ENCODE data around the gene PRKAA2.

GRCh38 chr1:56758135-56758534 is 113.0 kb downstream of the PRKAA2 start:
- TF ChIP-seq TCF12 (IDR thresholded peaks at IDR 0.05; ENCODE audit: low read depth): no peak
- TF ChIP-seq RAD21 (IDR thresholded peaks at IDR 0.05; ENCODE audit: low read depth): peak; percentile 76
- no peak for TF ChIP-seq YY1 (IDR thresholded peaks at IDR 0.05; ENCODE audit: low read depth)
- no peak for TF ChIP-seq MAX (IDR thresholded peaks at IDR 0.05)
- no peak for TF ChIP-seq TAF1 (IDR thresholded peaks at IDR 0.05; ENCODE audit: low read depth)
- TF ChIP-seq EP300 (IDR thresholded peaks at IDR 0.05; ENCODE audit: borderline replicate concordance): no peak
- TF ChIP-seq, protein P1, sequence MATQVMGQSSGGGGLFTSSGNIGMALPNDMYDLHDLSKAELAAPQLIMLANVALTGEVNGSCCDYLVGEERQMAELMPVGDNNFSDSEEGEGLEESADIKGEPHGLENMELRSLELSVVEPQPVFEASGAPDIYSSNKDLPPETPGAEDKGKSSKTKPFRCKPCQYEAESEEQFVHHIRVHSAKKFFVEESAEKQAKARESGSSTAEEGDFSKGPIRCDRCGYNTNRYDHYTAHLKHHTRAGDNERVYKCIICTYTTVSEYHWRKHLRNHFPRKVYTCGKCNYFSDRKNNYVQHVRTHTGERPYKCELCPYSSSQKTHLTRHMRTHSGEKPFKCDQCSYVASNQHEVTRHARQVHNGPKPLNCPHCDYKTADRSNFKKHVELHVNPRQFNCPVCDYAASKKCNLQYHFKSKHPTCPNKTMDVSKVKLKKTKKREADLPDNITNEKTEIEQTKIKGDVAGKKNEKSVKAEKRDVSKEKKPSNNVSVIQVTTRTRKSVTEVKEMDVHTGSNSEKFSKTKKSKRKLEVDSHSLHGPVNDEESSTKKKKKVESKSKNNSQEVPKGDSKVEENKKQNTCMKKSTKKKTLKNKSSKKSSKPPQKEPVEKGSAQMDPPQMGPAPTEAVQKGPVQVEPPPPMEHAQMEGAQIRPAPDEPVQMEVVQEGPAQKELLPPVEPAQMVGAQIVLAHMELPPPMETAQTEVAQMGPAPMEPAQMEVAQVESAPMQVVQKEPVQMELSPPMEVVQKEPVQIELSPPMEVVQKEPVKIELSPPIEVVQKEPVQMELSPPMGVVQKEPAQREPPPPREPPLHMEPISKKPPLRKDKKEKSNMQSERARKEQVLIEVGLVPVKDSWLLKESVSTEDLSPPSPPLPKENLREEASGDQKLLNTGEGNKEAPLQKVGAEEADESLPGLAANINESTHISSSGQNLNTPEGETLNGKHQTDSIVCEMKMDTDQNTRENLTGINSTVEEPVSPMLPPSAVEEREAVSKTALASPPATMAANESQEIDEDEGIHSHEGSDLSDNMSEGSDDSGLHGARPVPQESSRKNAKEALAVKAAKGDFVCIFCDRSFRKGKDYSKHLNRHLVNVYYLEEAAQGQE (IDR thresholded peaks at IDR 0.05; ENCODE audit: low read depth): no peak
- no peak for TF ChIP-seq CREB1 (IDR thresholded peaks at IDR 0.05; ENCODE audit: low read depth)
- no peak for TF ChIP-seq CEBPB (IDR thresholded peaks at IDR 0.05)
- TF ChIP-seq NFIC (IDR thresholded peaks at IDR 0.05): 0 out of 2 replicates have a peak, but pooled peaks have one; percentile 28
- no peak for TF ChIP-seq EGR1 (IDR thresholded peaks at IDR 0.05)
- no peak for TF ChIP-seq FOXM1 (IDR thresholded peaks at IDR 0.05; ENCODE audit: borderline replicate concordance, low read depth)

Data from Ishikawa (cell line).